GM18526 (cell line): ENCODE results near the gene MDFIC.

Experiments used
- POLR2A ChIP-seq: IDR thresholded peaks from 3 replicates; pipeline ENCODE4 v1.6.1; 2011; ENCODE audit not compliant: insufficient read length; ENCODE audit errors: extremely low read depth

Gene MDFIC

DNA sequence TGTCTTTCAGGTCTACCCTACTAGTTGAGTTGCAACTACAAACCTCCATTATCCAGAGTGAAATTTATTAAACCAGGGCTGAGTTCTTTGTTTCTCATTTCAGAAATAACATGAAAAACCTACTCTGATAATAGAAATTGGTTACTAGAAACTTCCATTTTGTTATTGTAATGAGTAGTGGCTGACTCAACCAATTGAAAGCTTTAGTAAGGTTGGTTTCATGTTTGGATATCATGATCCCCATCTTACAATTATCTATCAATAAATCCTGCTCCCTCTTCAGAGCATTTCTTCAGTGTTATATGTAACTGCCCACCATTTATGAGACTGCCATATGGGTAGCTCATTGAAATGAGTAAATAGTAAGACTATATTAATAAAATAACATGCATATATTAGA is 16.9 kb downstream of the MDFIC start:
- no peak for TF ChIP-seq POLR2A

DNA sequence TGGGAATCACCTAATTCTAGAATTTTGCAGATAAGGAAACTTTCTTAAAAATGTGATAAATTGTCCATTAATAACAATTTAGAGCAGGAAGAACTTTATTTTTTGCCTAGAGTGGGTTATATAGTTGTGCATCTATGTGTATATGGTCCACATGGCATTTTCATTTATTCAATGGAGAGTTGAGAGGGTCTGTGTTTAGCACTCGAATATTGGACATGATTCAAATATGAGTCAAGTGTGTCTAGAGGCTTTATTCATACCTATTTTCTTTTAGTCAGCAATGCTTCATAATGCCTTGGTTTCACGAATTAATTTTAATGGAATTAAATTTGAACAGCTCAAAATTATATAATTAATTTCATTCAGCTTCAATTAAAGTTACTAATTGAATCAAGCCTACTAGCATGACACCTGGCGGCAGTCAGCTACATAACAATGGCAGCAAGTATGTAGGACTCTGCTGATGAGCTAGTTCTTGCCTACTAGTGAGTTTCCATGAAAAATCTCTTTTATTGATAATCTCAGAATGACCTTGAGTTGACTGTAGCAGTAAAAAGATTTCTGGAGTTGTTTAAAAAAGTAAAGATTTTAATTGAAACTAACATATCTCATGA is 17.7 kb downstream of the MDFIC start:
- TF ChIP-seq POLR2A = no peak

DNA sequence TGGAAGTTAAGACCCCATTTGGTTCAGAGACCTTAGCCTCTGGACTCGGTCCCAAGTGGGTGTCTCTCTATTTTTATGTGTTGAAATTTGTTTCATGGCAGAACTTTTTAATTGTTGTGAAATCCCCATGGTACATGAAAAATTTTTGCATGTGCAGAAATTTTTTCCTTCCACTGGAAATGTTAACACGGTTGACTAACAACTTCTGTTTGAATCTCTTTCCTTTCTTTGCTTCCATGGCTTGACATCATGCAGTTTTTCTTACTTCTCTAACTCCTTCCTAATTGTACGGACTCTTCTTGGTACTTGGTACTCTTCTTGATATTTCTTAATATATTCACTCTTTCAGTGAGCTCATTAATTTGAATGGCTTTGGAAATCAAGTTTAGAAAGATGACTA is 18.3 kb downstream of the MDFIC start:
- no peak for TF ChIP-seq POLR2A

DNA sequence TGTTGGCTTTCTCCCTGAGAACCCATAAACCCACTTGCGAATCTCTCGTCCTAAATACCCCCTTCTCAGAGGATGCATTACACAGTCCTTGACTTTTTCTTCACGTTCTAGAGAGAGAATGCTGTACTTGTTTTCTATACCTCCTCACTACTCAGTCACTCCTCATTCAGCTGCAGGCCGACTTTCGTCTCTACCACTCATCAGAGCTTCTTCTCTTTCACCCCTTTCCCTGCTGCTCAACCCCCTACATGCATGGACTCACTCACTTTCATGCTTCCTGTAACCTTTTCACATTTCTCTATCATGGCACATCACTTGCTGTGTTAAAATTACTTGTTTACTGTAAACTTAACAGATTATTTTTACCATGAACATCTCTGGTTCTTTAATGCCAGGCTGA is 19.8 kb downstream of the MDFIC start:
- no peak for TF ChIP-seq POLR2A

DNA sequence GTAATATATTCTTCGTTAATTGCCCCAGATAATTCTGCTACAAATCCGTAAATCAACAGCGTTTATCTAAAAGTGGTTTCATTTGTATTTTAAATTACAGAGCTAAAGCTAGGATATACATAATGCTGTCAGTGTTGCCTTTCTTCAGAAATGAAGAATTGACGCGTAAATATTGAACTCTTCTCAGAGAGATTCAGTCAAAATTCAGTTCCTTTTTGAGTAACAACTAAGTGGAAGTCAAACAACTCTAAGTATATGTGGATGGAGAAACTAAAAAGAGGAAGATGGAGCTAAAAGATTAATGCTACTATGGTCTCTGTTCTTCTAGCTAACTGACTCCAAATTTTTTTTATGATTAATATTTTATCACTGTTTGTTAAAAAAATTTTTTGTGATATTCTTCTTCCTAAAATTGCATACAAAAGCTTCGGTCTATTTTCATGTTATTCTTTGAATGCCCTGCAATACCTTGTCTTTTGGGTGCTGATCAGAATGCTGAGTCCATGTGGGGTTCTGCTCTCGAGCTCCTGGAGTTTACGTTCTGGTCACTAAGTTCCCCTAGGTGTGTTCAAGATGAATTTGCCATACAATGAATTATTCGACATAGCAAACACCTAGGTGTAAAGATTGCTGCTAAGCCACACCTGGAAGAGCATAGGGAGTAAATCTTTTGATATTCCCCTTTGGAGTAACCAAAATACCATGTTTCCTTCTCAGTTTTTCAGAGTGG is 20.7 kb downstream of the MDFIC start:
- TF ChIP-seq POLR2A = no peak

DNA sequence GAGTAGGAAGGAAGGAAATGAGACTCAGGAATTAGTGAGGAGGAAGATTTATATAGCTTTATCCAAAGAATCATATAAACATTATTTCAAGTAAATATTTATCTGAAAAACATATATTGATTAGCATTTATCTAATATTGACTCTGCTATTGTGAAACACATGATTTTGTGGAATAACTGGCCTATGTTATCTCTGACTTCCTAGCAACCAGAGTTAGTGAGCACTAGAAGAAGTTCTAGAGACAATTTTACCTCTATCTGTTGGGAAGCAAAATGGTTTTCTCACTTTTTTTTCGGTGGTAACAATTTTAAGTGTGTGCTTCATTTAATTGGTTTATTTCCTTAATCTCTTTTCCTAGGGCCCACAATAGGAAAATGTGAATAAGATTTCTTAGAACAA is 21.6 kb downstream of the MDFIC start:
- TF ChIP-seq POLR2A = no peak

DNA sequence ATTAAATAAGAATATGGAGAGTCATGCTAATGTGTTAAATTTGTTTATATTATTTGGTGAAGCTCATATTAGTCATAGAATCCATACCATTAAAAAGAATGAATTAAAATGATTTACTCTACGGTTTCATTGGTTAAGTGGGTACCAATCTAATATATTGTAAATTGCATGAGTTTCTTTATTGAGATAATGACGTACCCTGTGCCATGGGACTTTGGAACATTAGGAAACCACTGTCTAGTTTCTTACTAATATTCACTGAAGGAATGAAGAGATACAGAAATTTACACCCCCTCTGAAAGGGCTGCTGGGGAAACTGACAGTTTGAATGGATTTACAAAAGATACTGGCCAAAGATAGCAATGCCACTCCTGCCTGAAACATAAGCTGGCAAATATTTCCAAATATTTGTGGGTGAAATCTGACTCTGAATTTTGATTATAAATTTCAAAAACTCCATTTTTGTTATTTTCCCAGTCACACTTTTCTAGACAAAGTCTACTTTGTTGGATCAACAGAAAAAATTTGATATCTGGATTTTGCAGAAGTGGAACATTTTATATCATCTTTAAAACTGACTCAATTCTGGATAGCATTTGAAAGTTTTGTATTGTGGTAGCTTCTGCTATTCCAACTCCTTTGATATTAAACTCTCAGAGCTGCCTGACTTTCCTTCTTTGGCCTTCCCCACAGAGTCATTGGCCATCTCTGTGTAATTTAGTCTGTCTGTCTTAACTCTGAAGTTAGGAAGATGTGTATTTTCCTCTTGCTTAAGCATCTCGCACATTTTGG is 22.3 kb downstream of the MDFIC start:
- no peak for TF ChIP-seq POLR2A

DNA sequence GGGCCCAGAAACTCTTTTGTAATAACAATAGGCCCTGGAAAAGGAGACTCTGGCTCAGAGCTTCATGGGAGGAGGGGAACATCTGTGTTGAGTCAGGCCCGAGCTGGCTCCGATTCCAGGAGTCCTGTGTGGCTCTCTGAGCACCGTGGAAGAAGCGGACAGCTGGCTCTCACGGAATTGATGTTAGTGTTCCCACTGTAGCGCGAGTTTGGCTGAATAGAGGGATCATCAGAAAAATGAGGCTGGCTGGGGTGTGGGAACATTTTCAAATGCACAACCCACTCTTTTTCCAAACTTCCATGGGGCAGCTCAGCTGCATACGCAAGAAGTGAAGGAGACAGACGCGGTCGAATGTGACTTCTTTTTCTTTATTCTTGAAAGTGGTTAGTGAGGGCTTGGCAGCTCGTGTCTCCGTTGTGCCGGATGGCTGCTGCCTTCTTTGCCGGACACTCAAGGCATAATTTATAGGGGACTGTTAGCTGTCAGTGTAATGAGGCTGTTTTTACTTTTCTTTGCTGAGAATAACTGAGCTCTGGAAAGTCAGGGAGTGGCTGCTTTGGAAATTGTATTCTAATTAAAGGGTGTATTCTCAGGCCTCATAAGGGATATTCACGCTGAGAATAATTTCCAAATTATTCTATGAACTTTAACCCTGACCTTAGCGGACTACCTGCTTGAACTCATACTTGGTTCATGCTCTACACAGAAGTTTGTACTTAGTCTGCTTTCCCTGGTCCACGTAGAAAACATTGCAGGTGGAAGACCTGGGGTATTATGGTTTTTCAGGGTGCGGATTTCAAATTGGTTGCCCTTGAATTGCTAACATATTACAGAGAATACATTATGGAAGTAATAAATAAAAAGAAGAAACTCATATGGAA is 23.1 kb downstream of the MDFIC start:
- TF ChIP-seq POLR2A = no peak

DNA sequence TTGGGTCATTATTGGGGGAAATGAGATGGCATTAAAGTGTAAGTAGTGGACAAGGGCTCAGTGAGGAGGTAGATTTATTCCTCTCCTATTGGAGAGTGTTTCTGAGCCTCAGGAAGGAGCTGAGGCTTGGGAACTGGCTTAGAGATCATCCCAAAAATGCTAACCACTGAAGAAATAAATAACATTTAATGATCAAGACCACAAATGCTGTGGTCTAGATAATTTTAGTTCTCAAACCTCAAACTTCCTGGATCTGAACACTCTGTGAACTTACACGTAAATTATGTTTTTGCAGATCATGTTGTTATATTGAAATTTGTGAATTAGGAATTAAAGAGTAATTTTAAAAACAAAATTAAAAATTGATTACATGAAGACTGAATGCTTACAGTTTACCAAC is 27.3 kb downstream of the MDFIC start:
- no peak for TF ChIP-seq POLR2A

DNA sequence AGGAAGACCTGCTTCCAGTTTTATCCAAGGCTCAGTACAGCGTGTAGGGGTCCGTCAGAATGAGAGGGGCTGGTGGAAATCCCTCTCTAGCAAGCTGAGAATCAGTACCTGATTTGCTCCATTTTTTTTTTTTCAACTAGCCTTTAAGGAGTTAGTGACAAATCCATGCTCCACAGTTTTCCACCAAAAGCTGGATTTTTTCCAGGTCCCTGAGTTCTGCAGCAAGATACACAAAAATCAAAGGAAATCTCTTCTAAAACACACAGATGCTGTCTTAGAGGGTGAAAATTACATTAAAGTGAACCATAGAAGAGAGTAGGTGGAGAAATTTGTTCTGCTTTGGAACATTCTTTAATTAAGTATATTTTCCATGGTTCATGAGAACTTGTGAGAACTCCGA is 30.4 kb downstream of the MDFIC start:
- no peak for TF ChIP-seq POLR2A

DNA sequence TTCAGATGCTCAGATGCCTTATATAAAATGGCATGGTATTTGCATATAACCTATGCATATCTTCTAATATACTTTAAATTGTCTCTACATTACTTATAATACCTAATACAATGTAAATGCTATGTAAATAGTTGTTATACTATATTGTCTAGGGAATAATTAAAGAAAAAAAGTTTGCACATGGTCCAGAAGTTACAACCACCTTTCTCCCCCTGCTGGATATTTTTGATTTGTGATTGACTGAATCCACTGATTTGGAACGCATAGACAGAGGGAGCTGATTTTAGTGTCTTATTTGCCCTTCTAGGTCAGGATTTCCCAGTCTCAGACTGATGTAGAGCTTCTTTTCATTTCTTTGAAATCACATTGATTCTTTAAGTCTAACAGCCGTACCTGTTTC is 31.8 kb downstream of the MDFIC start:
- no peak for TF ChIP-seq POLR2A

DNA sequence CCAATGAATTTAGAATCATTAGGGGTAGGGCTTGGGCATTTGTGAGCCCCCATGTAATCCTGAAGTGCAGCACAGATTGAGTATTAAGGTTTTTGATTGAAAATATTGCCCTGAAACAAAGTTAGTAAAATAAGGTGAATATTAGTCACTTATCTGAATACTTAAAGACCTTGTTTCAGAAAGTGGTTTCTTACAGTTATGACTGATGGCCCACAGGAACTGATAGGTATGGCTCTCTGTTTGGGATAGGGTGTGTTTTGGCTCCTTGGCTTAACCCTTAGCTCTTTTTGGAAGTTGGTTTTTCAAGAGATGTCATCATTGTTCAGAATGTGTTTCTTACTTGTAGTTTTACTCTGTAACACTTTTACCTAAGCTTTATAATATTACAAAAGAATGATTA is 34.8 kb downstream of the MDFIC start:
- TF ChIP-seq POLR2A = no peak

DNA sequence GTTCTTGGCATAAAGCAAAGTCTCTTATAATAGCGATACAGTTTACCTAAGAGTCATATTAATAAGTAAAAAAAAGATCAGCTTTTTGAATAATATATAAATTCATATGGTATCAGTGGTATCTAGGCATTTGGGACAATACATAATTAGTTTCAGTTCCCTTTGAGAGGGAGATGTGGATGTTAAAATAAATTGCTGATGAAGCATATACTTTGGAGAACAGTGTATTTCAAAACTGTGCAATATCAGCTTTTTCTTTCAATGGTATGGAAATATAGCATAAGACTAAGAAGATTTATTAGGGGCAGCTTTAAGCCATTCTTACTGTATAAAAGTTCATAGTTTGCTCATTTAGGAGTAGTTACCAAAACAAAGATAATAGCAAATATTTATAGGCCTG is 35.5 kb downstream of the MDFIC start:
- TF ChIP-seq POLR2A = no peak

DNA sequence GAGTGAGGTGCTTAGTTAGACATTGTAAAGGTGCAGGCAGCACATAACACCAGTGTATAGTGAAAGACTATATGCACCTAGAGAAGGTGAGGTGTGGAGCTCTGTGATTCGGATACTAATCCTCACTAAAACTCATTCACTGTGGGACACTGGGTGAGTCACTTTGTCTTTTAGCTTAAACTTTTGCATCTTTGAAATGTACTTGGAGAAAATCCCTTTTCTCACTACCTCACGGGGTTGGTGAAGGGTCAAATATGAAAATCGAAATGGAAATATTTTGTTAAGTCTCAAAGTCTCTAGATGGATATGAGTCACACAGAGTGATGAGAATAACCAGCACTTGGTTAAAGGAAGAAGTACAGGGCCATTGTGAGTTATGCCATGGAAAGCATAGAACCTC is 38.0 kb downstream of the MDFIC start:
- TF ChIP-seq POLR2A = no peak

DNA sequence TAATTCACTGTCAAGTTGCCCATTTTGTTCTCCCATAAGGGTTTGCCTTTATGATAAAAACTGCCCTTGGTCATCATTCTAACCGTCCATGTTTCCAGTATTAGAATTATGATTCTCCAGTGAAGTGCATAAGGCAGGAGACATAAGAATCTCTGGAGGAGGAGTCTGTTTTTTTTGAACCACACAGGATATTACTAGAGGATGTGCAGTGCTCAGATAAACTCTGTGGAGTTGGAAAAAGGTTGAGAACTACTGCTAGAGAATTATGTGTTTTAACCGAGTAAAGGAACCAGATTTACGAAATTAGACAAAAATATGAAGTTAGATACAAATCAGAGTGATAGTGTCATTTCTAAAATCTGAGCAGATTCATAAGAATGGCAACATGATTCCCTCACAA is 40.5 kb downstream of the MDFIC start:
- TF ChIP-seq POLR2A = no peak
